Ishikawa (cell line): ENCODE results near the gene ORC1.

ENCODE experiments used
- CEBPB ChIP-seq: IDR thresholded peaks from 2 replicates; pipeline ENCODE4 v1.6.1; 2012
- CREB1 ChIP-seq: IDR thresholded peaks from 2 replicates; pipeline ENCODE4 v1.6.1; 2012; ENCODE audit warnings: low read depth
- EGR1 ChIP-seq: IDR thresholded peaks from 2 replicates; pipeline ENCODE4 v1.6.1; 2012
- EP300 ChIP-seq: IDR thresholded peaks from 2 replicates; pipeline ENCODE4 v1.6.1; 2012; ENCODE audit warnings: borderline replicate concordance
- FOXM1 ChIP-seq: IDR thresholded peaks from 2 replicates; pipeline ENCODE4 v1.6.1; 2012; ENCODE audit warnings: low read depth, borderline replicate concordance
- RAD21 ChIP-seq: IDR thresholded peaks from 2 replicates; pipeline ENCODE4 v1.6.1; 2012; ENCODE audit warnings: low read depth
- TAF1 ChIP-seq: IDR thresholded peaks from 2 replicates; pipeline ENCODE4 v1.6.1; 2012; ENCODE audit warnings: low read depth, mild to moderate bottlenecking
- TCF12 ChIP-seq: IDR thresholded peaks from 2 replicates; pipeline ENCODE4 v1.6.1; 2012; ENCODE audit warnings: low read depth
- YY1 ChIP-seq: IDR thresholded peaks from 2 replicates; pipeline ENCODE4 v1.6.1; 2012; ENCODE audit warnings: low read depth
- ZBTB7A ChIP-seq: IDR thresholded peaks from 2 replicates; pipeline ENCODE4 v1.6.1; 2012; ENCODE audit warnings: low read depth
- TF ChIP-seq, protein P1 (sequence below): IDR thresholded peaks from 2 replicates; pipeline ENCODE4 v1.6.1; 2012
- TF ChIP-seq, protein P2 (sequence below): IDR thresholded peaks from 2 replicates; pipeline ENCODE4 v1.6.1; 2012; ENCODE audit warnings: low read depth, mild to moderate bottlenecking

DNA sequence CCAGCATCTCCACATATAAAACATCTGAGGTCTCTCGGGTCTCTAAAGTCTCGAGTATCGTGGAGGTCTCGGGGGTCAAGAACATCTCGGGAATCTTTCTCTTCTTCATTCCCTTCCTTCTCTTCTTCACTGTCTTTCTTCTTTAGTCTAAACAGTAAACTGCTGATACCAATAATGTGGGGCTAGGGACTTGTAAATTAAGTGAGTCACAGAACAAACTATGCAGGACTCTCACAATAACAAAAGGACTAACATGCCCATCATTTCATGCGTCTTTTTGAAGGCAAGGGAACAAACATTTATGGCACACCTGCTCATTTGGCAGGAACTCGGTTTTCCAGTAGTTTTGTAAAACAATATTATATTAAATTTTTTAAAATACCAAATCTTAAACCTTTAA lies 32.6 kb upstream of the ORC1 start:
- no peak for TF ChIP-seq TCF12
- TF ChIP-seq ZBTB7A: no peak
- no peak for TF ChIP-seq RAD21
- no peak for TF ChIP-seq FOXM1
- no peak for TF ChIP-seq CREB1
- no peak for TF ChIP-seq EP300
- TF ChIP-seq, protein P1, sequence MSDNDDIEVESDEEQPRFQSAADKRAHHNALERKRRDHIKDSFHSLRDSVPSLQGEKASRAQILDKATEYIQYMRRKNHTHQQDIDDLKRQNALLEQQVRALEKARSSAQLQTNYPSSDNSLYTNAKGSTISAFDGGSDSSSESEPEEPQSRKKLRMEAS: no peak
- TF ChIP-seq, protein P2, sequence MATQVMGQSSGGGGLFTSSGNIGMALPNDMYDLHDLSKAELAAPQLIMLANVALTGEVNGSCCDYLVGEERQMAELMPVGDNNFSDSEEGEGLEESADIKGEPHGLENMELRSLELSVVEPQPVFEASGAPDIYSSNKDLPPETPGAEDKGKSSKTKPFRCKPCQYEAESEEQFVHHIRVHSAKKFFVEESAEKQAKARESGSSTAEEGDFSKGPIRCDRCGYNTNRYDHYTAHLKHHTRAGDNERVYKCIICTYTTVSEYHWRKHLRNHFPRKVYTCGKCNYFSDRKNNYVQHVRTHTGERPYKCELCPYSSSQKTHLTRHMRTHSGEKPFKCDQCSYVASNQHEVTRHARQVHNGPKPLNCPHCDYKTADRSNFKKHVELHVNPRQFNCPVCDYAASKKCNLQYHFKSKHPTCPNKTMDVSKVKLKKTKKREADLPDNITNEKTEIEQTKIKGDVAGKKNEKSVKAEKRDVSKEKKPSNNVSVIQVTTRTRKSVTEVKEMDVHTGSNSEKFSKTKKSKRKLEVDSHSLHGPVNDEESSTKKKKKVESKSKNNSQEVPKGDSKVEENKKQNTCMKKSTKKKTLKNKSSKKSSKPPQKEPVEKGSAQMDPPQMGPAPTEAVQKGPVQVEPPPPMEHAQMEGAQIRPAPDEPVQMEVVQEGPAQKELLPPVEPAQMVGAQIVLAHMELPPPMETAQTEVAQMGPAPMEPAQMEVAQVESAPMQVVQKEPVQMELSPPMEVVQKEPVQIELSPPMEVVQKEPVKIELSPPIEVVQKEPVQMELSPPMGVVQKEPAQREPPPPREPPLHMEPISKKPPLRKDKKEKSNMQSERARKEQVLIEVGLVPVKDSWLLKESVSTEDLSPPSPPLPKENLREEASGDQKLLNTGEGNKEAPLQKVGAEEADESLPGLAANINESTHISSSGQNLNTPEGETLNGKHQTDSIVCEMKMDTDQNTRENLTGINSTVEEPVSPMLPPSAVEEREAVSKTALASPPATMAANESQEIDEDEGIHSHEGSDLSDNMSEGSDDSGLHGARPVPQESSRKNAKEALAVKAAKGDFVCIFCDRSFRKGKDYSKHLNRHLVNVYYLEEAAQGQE: no peak
- TF ChIP-seq CEBPB: no peak
- TF ChIP-seq EGR1: no peak
- no peak for TF ChIP-seq TAF1
- no peak for TF ChIP-seq YY1
